Cerebellar nuclear complex (tissue), 1 donor: ENCODE measurements around the gene ABCF2.

ENCODE experiments used
- DNase-seq, 2 experiments: peaks; one replicate each; lab custom pipeline; 2025; lab: John Stamatoyannopoulos, UW

The ABCF2 gene

DNA sequence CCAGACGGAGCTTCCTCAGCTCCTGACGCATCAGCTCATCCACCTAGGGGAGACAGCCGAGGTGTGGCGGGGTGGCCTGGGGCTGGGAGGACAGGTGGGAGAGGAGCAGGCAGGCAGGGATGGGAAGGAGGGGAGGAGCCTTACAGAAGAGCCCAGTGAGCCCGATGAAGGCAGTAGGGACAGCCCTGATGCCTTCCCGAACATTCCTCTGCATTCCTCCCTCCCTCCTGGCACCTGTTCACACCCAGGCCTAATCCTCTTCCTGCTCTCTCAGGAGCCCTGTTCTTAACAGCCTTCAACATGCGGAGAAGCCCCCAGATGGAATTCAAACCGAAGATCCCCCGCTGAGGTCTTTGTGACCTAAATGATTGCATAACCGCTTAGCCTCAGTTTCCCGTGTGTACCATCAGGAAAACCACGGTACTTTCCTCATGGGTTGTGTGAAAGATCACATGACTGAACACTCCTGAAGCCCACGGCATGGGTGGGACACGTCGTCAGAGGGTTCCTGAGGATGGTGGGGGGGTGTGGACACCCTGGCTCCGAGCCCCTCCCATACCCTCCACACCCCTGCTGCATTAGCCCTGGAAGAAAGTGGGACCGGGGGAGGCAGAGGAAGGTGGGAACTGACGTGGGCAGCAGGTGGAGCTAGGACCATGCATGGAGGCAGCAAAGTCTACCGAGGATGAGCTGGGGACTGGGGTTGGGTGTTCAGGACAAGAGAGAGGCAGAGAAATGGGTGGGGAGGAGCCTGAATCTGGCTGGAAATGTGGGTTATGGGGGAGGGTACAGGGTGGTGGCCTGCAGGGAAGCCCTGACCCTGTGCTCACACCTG is 31.2 kb downstream of the ABCF2 start:
- DNase-seq, result no peak

GRCh38 chr7:151194188-151194587 is 32.8 kb downstream of the ABCF2 start:
- no peak for DNase-seq

GRCh38 chr7:151193203-151193978 is 33.6 kb downstream of the ABCF2 start:
- no peak for DNase-seq

GRCh38 chr7:151192002-151192539 is 34.9 kb downstream of the ABCF2 start:
- no peak for DNase-seq

- DNase-seq, result no peak
Observed at GRCh38 chr7:151191544-151191943, 35.5 kb downstream of the ABCF2 start.

DNA sequence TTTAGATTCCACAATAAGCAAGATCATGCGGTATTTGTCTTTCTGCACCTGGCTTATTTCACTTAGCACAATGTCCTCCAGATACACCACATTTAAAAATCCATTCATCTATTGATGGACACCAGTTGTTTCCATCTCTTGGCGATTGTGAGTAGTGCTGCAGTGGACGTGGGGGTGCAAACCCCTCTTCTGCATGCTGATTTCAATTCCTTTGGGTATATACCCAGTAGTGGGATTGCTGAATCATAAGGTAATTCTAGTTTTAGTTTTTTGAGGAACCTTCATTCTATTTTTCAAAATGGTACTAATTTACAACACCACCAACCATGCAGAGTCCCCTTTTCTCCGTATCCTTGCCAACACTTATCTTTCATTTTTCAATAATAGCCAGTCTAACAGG is 38.0 kb downstream of the ABCF2 start:
- no peak for DNase-seq

DNA sequence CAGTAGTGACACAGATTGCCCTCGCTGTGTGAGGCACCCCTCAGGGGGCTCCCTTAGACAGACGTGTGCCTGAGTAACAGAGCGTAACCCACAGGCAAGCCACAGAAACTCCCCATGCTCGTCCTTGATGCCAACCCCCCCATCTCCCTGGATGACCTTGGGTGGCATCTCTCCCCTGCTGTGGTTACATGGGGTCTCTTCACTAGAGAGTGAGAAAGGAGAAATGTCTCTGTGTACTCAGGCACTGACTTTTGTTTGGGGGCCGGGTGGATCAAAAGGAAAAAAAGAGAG is 38.8 kb downstream of the ABCF2 start:
- DNase-seq, result no peak

- no peak for DNase-seq
Observed at GRCh38 chr7:151187409-151188251, 39.4 kb downstream of the ABCF2 start.

GRCh38 chr7:151186640-151187408 is 40.2 kb downstream of the ABCF2 start, which contains the start of gene ASB10:
TSS of gene ASB10 (minus strand) at chr7:151187250. CDS start at chr7:151187130, 120 bp downstream.
- no peak for DNase-seq

DNA sequence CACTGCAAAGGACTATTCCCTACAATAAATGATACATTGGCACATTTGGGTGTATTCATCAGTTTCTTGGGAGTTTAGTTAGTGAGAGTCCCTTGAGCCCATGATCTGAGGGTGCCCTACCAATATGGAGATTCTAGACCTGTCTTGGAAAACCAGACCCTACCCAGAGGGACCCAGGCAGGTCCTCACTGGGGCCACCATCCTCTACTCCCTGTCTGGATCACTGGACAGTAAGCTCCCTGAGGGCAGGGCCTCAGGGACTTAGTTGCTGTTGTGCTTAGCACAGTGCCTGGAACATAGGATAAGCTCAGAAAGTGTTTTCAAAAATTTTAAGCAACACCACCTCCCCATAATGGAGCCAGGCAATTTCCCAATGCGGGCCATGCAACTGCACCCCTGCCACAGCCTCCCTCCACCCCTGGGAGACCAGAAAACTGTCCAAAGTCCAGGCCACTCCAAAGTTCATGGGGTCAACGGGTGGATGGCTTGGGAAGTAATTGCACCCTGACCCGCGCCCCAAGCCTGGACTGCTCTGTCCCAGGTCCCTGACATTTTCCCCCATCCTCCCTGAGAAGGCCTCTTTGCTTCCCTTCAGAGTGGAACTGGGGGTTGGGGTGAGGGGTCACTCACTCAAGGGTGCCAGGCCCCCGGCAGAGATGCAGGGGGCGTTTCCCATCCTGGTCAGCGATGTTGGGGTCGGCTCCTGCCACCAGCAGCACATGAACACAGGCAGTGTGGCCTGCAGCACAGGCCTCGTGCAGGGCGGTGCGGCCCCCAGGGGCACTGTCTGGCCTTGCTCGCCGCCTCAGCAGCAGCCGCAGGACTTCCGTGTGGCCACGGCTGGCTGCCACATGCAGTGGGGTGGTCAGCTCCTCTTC is 41.0 kb downstream of the ABCF2 start:
- DNase-seq, result no peak

GRCh38 chr7:151181011-151181431 is 46.0 kb downstream of the ABCF2 start:
- DNase-seq, result no peak

- no peak for DNase-seq
Observed at GRCh38 chr7:151179946-151180345, 47.1 kb downstream of the ABCF2 start.

- DNase-seq, result no peak
Observed at GRCh38 chr7:151179287-151179860, 47.6 kb downstream of the ABCF2 start.

GRCh38 chr7:151178831-151179230 is 48.2 kb downstream of the ABCF2 start:
- DNase-seq, result no peak

DNA sequence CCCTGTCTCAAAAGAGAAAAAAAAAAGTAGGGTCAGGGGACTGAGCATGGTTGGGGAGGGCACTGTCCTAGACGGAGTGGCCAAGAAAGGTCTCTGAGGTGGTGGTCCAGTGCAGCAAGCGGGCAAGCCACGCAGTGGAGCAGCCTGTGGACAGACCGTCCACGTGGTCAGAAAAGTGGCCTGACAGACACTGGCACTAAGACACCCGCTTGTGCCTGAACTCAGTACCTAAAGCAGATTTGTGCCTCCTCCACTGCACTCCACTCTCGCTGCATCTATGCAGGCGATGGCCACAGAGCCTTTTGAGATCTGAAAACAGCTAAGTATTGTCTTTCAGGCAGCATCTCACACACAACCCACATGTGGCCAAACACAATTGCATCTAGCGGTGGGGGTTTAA is 48.8 kb downstream of the ABCF2 start:
- no peak for DNase-seq

GRCh38 chr7:151177310-151177709 is 49.7 kb downstream of the ABCF2 start:
- DNase-seq, result no peak

DNA sequence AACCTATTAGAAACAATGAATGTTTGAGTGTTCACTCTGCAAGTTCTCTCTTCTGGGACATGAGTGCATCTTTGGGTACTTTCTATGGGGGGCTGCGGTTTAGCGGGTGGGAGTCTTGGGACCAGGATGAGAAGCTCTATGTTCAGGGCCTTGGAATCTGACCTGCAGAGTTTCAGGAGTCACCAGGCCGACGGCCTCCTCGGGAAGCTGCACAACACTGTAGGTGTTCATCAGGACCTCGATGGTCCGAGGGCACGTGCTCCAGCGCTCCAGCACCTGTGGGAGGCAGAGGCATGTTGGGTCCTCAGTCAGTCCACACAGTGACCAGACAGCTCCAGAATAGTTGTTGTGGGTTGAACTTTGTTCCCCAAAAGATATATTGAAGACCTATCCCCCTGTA is 50.6 kb downstream of the ABCF2 start:
- DNase-seq, result no peak

- no peak for DNase-seq
Observed at GRCh38 chr7:151175793-151176311, 51.2 kb downstream of the ABCF2 start.

- DNase-seq, result no peak
Observed at GRCh38 chr7:151175047-151175792, 51.8 kb downstream of the ABCF2 start.
